HL-60 (cell line): ENCODE measurements around the gene BRSK2.
A peak's percentile ranks its signal among the peaks of the same experiment; 100 is the strongest.

ENCODE experiments used
- DNase-seq, 2 experiments: peaks; one replicate each; pipeline ENCODE4 v3.0.0-alpha.2; 2010 to 2020; ENCODE audit warnings: low read depth in 1 of 2, low spot score in 1 of 2
- H3K27ac ChIP-seq: fragments of 250-450 bp; sonication (Bioruptor Pico); replicated peaks from 2 replicates; pipeline ENCODE4 v1.5.1; 2020; ENCODE audit warnings: mild to moderate bottlenecking, moderate library complexity
- H3K27me3 ChIP-seq: fragments of 250-450 bp; sonication (Bioruptor Pico); 2 replicates; pipeline ENCODE4 v1.5.1; 2021; ENCODE audit warnings: mild to moderate bottlenecking, moderate library complexity; ENCODE audit not compliant: insufficient read depth, poor library complexity, severe bottlenecking
- H3K4me3 ChIP-seq: replicated peaks from 2 replicates; pipeline ENCODE4 v1.5.1; 2011; ENCODE audit warnings: mild to moderate bottlenecking, control low read depth, low read length; ENCODE audit not compliant: insufficient read depth
- GABPA ChIP-seq: IDR thresholded peaks from 2 replicates; pipeline ENCODE4 v1.6.1; 2012; ENCODE audit warnings: low read depth
- POLR2AphosphoS5 ChIP-seq: IDR thresholded peaks from 2 replicates; pipeline ENCODE4 v1.6.1; 2012; ENCODE audit warnings: low read depth
- SPI1 ChIP-seq: IDR thresholded peaks from 2 replicates; pipeline ENCODE4 v1.6.1; 2012; ENCODE audit warnings: low read depth, mild to moderate bottlenecking, borderline replicate concordance
- TF ChIP-seq, protein P1 (sequence below): IDR thresholded peaks from one replicate; pipeline ENCODE4 v1.5.1; 2011; ENCODE audit warnings: low read length, control low read depth, inconsistent platforms; ENCODE audit not compliant: insufficient read depth
- TF ChIP-seq, protein P2 (sequence below): IDR thresholded peaks from 2 replicates; pipeline ENCODE4 v1.6.1; 2012; ENCODE audit warnings: low read depth; ENCODE audit not compliant: insufficient replicate concordance

The BRSK2 gene

DNA sequence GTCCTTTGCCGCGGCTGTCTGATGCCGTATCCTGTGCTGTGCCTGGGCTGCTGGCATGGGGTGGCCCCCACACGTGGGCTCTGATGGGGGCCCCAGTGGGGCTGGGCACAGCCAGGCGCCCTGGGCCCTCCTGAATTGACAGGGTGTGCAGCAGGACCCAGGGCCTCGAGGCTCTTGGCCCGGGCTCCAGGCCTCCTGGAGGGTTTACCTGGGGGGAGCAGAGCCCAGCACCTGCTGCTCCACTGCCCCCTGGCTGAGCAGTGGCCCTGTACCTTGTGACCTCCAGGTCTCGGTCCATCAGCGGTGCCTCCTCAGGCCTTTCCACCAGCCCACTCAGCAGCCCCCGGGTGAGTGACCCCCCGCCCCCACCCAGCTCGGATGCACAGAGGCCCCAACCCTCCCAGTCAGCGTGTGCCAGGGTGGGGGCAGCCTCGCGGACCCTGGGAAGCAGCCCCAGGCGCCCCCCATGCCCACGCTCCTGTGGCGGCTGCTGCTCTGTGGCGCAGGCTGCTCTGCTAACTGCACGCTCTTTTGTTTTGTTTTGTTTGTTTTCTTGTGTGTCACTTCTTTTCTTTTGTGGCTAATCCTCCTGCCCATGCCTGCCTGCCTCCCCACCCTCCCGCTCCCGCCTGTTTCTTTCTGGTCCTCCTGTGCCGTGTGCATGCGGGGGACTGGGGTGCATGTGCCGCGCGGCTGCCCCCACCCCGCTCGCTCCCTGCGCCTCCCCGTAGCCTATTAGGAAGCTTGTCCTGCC, 59.9 kb downstream of the BRSK2 start:
- Histone ChIP-seq H3K4me3 (no peak overlapping the region), H3K27ac (no peak overlapping the region), H3K27me3 (no peaks in the 10 kb centered on the region)
- TF ChIP-seq, protein P1, sequence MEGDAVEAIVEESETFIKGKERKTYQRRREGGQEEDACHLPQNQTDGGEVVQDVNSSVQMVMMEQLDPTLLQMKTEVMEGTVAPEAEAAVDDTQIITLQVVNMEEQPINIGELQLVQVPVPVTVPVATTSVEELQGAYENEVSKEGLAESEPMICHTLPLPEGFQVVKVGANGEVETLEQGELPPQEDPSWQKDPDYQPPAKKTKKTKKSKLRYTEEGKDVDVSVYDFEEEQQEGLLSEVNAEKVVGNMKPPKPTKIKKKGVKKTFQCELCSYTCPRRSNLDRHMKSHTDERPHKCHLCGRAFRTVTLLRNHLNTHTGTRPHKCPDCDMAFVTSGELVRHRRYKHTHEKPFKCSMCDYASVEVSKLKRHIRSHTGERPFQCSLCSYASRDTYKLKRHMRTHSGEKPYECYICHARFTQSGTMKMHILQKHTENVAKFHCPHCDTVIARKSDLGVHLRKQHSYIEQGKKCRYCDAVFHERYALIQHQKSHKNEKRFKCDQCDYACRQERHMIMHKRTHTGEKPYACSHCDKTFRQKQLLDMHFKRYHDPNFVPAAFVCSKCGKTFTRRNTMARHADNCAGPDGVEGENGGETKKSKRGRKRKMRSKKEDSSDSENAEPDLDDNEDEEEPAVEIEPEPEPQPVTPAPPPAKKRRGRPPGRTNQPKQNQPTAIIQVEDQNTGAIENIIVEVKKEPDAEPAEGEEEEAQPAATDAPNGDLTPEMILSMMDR: no peak
- TF ChIP-seq GABPA (no peak), SPI1 (no peak), POLR2AphosphoS5 (no peak)
- TF ChIP-seq, protein P2, sequence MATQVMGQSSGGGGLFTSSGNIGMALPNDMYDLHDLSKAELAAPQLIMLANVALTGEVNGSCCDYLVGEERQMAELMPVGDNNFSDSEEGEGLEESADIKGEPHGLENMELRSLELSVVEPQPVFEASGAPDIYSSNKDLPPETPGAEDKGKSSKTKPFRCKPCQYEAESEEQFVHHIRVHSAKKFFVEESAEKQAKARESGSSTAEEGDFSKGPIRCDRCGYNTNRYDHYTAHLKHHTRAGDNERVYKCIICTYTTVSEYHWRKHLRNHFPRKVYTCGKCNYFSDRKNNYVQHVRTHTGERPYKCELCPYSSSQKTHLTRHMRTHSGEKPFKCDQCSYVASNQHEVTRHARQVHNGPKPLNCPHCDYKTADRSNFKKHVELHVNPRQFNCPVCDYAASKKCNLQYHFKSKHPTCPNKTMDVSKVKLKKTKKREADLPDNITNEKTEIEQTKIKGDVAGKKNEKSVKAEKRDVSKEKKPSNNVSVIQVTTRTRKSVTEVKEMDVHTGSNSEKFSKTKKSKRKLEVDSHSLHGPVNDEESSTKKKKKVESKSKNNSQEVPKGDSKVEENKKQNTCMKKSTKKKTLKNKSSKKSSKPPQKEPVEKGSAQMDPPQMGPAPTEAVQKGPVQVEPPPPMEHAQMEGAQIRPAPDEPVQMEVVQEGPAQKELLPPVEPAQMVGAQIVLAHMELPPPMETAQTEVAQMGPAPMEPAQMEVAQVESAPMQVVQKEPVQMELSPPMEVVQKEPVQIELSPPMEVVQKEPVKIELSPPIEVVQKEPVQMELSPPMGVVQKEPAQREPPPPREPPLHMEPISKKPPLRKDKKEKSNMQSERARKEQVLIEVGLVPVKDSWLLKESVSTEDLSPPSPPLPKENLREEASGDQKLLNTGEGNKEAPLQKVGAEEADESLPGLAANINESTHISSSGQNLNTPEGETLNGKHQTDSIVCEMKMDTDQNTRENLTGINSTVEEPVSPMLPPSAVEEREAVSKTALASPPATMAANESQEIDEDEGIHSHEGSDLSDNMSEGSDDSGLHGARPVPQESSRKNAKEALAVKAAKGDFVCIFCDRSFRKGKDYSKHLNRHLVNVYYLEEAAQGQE: no peak
- DNase-seq: no peak

DNA sequence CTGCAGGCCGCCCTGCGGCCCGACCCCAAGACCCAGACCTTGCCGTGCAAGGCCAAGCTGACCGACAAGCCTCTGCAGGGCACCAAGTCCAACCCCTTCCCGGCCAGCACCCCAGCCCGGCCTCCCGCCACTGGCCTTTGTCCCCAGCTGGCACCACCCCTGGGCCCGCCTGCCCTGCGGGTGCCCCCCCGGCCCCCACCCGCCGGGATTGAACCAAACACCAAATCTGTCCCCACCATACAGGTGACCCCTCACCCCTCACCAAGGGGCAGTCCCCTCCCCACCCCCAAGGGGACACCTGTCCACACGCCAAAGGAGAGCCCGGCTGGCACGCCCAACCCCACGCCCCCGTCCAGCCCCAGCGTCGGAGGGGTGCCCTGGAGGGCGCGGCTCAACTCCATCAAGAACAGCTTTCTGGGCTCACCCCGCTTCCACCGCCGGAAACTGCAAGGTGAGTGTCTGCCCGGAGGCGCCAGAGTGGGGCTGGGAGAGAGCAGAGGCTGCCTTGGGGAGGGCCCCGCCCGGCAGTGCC, 60.7 kb downstream of the BRSK2 start:
- Histone ChIP-seq H3K4me3 (no peak overlapping the region), H3K27me3 (no peaks in the 10 kb centered on the region), H3K27ac (no peak overlapping the region)
- TF ChIP-seq SPI1 (no peak), POLR2AphosphoS5 (no peak), GABPA (no peak)
- TF ChIP-seq, protein P2: no peak
- TF ChIP-seq, protein P1: no peak
- DNase-seq: no peak

DNA sequence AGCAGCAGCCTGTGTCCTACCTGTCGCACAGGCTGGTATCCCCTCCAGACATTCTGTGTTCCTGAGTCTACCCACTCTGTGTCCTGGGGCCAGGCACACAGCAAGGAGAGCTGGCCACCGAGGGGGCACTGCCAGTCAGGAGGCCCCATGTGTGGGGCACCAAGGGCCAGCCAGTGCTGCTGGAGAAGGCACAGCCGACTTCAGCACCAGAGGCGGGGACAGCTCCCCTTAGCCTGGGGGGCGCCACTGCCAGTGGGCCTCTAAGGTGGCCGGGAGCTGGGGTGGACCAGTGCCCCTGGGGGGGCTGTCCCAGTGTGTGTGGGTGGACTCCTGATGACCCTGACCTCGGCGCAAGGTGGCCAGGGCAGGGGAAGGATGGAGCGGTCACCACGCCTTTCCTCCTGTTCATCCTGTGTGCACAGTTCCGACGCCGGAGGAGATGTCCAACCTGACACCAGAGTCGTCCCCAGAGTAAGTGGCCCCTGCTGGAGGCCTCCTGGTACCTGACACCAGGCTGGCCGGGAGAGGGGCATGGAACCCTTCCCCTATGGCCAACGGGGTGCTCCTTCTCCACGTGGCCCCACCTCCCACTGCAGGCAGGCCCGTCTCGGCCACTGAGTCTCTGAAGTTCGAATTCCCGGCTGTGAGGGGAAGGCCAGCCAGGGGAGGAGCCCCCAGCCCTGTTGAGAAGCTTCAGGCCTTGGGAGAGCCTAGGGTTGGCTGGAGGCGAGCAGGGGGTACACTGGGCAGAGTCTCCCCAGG, 61.4 kb downstream of the BRSK2 start:
- no peak overlapping the region for H3K27ac ChIP-seq
- no peak overlapping the region for H3K4me3 ChIP-seq
- no peaks in the 10 kb centered on the region for H3K27me3 ChIP-seq
- no peak for DNase-seq
- TF ChIP-seq, protein P2: peak; percentile 93
- TF ChIP-seq, protein P1: no peak
